Loucy (cell line): ENCODE measurements around the gene CGREF1.

Experiments
- H2AFZ ChIP-seq: fragments of 200-600 bp; sonication (generic); 2 replicates; pipeline ENCODE4 v1.6.0; 2016; ENCODE audit warnings: antibody characterized with exemption, mild to moderate bottlenecking, low read length, moderate library complexity
- H3F3A ChIP-seq: fragments of 200-600 bp; 2 replicates; pipeline ENCODE4 v1.6.0; 2016; ENCODE audit warnings: antibody characterized with exemption, low read depth, mild to moderate bottlenecking
- H3K27me3 ChIP-seq: fragments of 200-600 bp; sonication (generic); 2 replicates; pipeline ENCODE4 v1.6.1; 2014; ENCODE audit warnings: low read length, mild to moderate bottlenecking; ENCODE audit not compliant: insufficient read depth, poor library complexity, severe bottlenecking
- H3K36me3 ChIP-seq: fragments of 200-600 bp; sonication (generic); 2 replicates; pipeline ENCODE4 v1.6.1; 2016; ENCODE audit warnings: low read length; ENCODE audit not compliant: insufficient read depth
- H3K4me1 ChIP-seq: fragments of 200-600 bp; sonication (generic); 2 replicates; pipeline ENCODE4 v1.5.1; 2014; ENCODE audit warnings: low read length, mild to moderate bottlenecking; ENCODE audit not compliant: insufficient read depth, poor library complexity, severe bottlenecking
- H3K4me2 ChIP-seq: fragments of 200-600 bp; sonication (generic); 2 replicates; pipeline ENCODE4 v1.6.0; 2014; ENCODE audit warnings: antibody characterized with exemption, low read length, low read depth, mild to moderate bottlenecking; ENCODE audit not compliant: poor library complexity, severe bottlenecking
- H3K4me3 ChIP-seq: fragments of 200-600 bp; sonication (generic); 2 replicates; pipeline ENCODE4 v1.5.1; 2014; ENCODE audit warnings: low read length, mild to moderate bottlenecking, mixed read lengths; ENCODE audit not compliant: poor library complexity, severe bottlenecking
- H3K79me2 ChIP-seq: fragments of 200-600 bp; sonication (generic); 2 replicates; pipeline ENCODE4 v1.6.1; 2014; ENCODE audit warnings: low read length; ENCODE audit not compliant: insufficient read depth
- H3K9ac ChIP-seq: fragments of 200-600 bp; sonication (generic); 2 replicates; pipeline ENCODE4 v1.6.0; 2014; ENCODE audit warnings: mild to moderate bottlenecking, low read depth, low read length, moderate library complexity; ENCODE audit not compliant: poor library complexity, severe bottlenecking
- H3K9me2 ChIP-seq: fragments of 200-600 bp; sonication (generic); replicated peaks from 2 replicates; pipeline ENCODE4 v1.6.1; 2016; ENCODE audit warnings: low read depth, low read length, mixed read lengths
- H3K9me3 ChIP-seq: fragments of 200-600 bp; sonication (generic); 2 replicates; pipeline ENCODE4 v1.6.1; 2014; ENCODE audit warnings: mild to moderate bottlenecking, antibody characterized with exemption, low read length, low read depth; ENCODE audit not compliant: insufficient read depth
- H4K20me1 ChIP-seq: fragments of 200-600 bp; sonication (generic); 2 replicates; pipeline ENCODE4 v1.6.0; 2014; ENCODE audit warnings: antibody characterized with exemption, low read length, mild to moderate bottlenecking; ENCODE audit not compliant: insufficient read depth, poor library complexity, severe bottlenecking
- EZH2phosphoT487 ChIP-seq: fragments of 200-600 bp; IDR thresholded peaks from 2 replicates; pipeline ENCODE4 v1.6.1; 2018; ENCODE audit warnings: antibody characterized with exemption, mild to moderate bottlenecking, moderate library complexity, borderline replicate concordance
- TF ChIP-seq, protein P1 (sequence below): fragments of 200-600 bp; sonication (generic); conservative IDR thresholded peaks from 2 replicates; pipeline ENCODE4 v1.5.1; 2014; ENCODE audit warnings: mild to moderate bottlenecking, antibody characterized with exemption, low read length

CGREF1 gene

DNA sequence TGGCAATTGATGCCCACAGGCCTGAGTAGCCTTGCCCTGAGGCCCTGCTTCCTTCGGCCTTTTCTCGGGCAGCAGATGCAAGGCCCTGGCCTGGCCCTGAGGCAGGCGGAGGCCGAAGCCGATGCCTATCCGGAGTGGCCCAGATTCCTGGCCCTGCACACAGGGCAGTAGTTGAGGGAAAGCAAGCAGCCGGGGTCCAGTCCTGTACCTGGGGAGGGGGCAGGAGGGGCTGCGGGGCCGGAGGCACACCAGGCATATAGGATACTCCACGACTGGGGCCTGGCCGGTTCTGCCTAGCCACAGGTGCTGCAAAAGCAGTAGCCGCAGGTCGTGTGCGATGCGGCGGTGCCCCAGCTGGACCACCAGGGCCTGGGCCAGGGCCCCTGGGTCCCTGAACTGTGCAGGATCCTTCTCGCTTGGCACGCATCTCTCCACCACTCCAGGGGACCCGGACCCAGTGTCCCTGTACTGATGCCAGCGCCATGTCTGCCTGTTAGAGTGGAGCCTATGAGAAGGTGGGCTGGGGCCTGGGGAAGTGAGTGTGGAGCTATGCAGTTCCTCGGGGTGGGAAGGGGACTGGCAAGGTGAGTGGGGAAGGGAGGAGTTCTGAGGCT lies 18.5 kb upstream of the CGREF1 start:
- H3F3A ChIP-seq: no peaks in the 10 kb centered on the region
- no peak overlapping the region for H2AFZ ChIP-seq
- H3K79me2 ChIP-seq: peaks cover 20% of the 10 kb centered on the region
- peaks cover 20% of the 10 kb centered on the region for H3K4me1 ChIP-seq
- no peak overlapping the region for H3K4me2 ChIP-seq
- no peak overlapping the region for H3K4me3 ChIP-seq
- no peak overlapping the region for H3K9ac ChIP-seq
- peaks cover 4% of the 10 kb centered on the region for H3K27me3 ChIP-seq
- TF ChIP-seq EZH2phosphoT487: no peak
- TF ChIP-seq, protein P1, sequence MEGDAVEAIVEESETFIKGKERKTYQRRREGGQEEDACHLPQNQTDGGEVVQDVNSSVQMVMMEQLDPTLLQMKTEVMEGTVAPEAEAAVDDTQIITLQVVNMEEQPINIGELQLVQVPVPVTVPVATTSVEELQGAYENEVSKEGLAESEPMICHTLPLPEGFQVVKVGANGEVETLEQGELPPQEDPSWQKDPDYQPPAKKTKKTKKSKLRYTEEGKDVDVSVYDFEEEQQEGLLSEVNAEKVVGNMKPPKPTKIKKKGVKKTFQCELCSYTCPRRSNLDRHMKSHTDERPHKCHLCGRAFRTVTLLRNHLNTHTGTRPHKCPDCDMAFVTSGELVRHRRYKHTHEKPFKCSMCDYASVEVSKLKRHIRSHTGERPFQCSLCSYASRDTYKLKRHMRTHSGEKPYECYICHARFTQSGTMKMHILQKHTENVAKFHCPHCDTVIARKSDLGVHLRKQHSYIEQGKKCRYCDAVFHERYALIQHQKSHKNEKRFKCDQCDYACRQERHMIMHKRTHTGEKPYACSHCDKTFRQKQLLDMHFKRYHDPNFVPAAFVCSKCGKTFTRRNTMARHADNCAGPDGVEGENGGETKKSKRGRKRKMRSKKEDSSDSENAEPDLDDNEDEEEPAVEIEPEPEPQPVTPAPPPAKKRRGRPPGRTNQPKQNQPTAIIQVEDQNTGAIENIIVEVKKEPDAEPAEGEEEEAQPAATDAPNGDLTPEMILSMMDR: no peak
- H3K36me3 ChIP-seq: no peaks in the 10 kb centered on the region
- H4K20me1 ChIP-seq: peaks cover 10% of the 10 kb centered on the region
- H3K9me3 ChIP-seq: no peaks in the 10 kb centered on the region
- H3K9me2 ChIP-seq: no peaks in the 10 kb centered on the region

DNA sequence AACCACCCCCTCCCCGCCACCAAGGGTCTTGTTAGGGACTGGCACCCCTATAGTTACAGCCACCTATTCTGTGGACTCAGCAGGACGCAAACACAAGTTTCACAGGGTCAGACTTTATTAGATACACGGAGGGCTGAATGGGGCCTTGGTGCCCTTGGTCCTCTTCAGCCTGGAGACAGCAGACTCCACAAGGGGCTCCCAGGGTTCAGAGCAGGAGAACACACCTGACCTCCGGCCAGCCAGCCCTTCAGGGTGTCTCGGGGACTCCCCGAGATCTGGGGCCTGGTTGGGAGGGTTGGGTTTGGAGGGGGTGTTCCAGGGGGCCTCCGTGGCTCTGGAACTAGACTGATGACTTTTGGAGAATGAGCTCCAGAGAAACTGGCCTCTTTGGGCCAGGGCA lies 17.8 kb upstream of the CGREF1 start:
- Histone ChIP-seq H4K20me1 (peaks cover 10% of the 10 kb centered on the region), H3K36me3 (0 out of 2 replicates have a peak, but pooled peaks cover 3% of the 10 kb centered on the region), H3K4me2 (no peak overlapping the region), H3K79me2 (peaks cover 26% of the 10 kb centered on the region), H3F3A (no peaks in the 10 kb centered on the region), H3K4me1 (peaks cover 22% of the 10 kb centered on the region), H3K4me3 (no peak overlapping the region), H2AFZ (no peak overlapping the region), H3K9me3 (no peaks in the 10 kb centered on the region), H3K9ac (no peak overlapping the region), H3K27me3 (peaks cover 4% of the 10 kb centered on the region), H3K9me2 (no peaks in the 10 kb centered on the region)
- no peak for TF ChIP-seq EZH2phosphoT487
- TF ChIP-seq, protein P1: no peak

DNA sequence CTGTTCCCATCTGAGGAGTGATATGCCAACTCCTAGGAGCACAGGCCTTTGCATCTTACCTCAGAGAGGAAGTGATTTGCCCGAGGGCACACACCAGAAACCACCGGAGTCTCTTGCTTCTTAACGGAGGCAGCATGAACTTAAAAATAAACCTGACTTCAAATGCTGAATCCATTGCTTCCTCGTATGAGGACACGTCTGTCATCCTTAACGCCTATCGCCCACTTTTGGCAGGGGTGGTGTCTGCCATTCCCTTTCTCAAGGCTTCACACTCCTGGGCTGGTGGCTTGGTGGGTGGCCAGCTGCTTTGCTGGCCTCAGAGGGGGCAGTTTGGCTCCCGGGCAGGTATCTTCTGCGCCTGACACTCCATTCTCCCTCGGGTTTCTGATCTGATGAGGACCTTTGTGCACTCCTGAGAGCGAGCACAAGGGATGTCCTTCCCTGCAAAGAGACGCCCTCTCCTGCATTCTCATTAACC lies 16.6 kb upstream of the CGREF1 start:
- no peaks in the 10 kb centered on the region for H3F3A ChIP-seq
- no peak overlapping the region for H3K4me2 ChIP-seq
- H3K27me3 ChIP-seq: peaks cover 4% of the 10 kb centered on the region
- no peak overlapping the region for H3K4me3 ChIP-seq
- H3K4me1 ChIP-seq: peaks cover 22% of the 10 kb centered on the region
- peaks cover 10% of the 10 kb centered on the region for H4K20me1 ChIP-seq
- no peaks in the 10 kb centered on the region for H3K9me2 ChIP-seq
- H3K9ac ChIP-seq: no peak overlapping the region
- no peak for TF ChIP-seq EZH2phosphoT487
- TF ChIP-seq, protein P1: no peak
- H2AFZ ChIP-seq: no peak overlapping the region; the same call in 1 of the 2 replicates
- H3K79me2 ChIP-seq: peaks cover 30% of the 10 kb centered on the region
- peaks cover 10% of the 10 kb centered on the region; the same call in 1 of the 2 replicates for H3K36me3 ChIP-seq
- no peaks in the 10 kb centered on the region for H3K9me3 ChIP-seq
